GM10847 (cell line): ENCODE data around the gene PARP12.

Experiments used
- POLR2A ChIP-seq: IDR thresholded peaks from 2 replicates; pipeline ENCODE4 v1.6.1; 2011; ENCODE audit not compliant: insufficient read length; ENCODE audit errors: extremely low read depth

PARP12 gene, protein sequence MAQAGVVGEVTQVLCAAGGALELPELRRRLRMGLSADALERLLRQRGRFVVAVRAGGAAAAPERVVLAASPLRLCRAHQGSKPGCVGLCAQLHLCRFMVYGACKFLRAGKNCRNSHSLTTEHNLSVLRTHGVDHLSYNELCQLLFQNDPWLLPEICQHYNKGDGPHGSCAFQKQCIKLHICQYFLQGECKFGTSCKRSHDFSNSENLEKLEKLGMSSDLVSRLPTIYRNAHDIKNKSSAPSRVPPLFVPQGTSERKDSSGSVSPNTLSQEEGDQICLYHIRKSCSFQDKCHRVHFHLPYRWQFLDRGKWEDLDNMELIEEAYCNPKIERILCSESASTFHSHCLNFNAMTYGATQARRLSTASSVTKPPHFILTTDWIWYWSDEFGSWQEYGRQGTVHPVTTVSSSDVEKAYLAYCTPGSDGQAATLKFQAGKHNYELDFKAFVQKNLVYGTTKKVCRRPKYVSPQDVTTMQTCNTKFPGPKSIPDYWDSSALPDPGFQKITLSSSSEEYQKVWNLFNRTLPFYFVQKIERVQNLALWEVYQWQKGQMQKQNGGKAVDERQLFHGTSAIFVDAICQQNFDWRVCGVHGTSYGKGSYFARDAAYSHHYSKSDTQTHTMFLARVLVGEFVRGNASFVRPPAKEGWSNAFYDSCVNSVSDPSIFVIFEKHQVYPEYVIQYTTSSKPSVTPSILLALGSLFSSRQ

GRCh38 chr7:140062528-140063299 is at the start of gene PARP12:
TSS of gene PARP12 (minus strand) at chr7:140062951. CDS start at chr7:140062847, 104 bp downstream.
- TF ChIP-seq POLR2A: peak; percentile 61

DNA sequence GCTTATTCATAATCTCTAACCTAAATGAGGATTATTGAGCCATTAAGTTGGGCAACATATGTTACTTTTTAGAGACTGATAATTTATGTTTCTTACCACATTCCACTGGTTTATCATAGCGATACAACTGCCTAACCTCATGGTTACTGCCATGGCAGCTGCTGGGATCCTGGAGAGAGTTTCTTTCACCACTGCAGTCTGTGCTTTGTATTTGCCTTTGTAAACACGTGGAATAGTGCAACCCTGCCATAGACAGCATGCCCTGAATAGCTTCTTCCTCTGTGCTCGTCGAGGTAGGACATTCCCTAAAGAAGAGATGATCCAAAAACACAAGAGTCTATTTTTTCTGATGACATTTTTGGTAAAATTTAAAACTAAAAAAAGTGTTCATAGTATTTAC is 33.7 kb upstream of the PARP12 start:
- TF ChIP-seq POLR2A: no peak

DNA sequence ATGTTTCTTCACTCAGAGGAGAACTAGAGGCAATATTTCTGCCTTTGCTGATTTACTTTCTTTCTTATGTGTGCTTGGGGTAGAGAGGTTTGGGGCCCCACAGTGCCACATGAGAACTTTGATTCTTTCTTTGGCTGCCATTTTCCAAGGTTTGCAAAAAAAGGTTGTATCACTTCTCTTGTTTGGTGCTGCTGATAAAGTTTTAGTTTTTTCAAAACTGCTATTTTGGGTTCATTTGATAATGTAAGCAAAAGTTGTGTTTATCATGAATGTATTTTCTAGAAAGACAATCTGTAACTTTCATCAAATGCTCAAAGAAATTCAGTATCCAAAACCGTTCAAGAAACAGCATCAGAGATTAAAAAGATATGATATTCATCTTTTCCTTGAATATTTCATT is 30.6 kb upstream of the PARP12 start:
- TF ChIP-seq POLR2A: no peak

- no peak for TF ChIP-seq POLR2A
Measured at GRCh38 chr7:140085447-140085846, 22.7 kb upstream of the PARP12 start.

- TF ChIP-seq POLR2A: no peak
Measured at GRCh38 chr7:140084972-140085371, 22.2 kb upstream of the PARP12 start.

DNA sequence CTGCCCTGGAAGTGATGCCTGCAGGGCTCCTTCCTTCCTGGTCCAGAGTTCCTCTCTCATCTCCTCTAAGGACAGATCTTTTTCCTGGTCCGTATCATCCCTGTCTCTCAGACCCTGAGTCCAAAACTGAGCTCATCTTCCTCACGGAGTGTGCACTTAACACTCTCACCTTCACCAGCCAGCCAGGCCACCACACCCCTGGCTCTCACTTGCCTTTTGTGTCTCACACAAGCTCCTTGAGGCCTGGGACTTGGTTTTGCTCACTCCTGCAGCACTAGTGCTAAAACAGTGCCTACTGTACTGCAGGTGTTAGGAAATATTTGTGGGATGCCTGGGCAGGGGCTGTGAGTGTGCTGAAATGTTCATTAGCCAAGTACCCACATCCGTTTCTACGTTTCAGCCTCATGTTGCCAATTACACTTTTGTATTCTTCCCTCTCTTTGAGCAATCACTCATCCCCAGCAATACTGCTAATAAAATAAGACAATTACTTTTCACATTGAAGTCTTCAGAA is 21.4 kb upstream of the PARP12 start:
- no peak for TF ChIP-seq POLR2A

- no peak for TF ChIP-seq POLR2A
Measured at GRCh38 chr7:140082770-140083169, 20.0 kb upstream of the PARP12 start.

GRCh38 chr7:140081774-140082425 is 19.1 kb upstream of the PARP12 start:
- no peak for TF ChIP-seq POLR2A

DNA sequence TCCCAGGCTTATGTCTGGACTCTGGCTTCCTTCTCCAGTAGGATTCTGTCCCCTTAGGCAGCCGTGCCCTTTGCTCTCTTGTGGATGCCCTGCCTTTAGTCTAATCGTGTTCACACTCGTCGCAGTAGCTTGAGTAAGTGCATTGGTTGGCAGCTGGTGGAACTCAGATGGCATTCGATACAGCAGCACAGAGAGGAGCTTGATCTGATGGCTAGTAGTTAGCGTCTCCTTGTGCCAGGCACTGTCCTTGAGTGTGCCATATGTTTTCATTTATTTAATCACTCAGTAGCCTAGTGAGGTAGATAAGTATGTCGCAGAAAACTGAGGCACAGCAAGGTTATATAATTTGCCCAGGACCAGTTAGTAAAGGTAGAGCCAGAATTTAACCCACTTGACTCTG is 18.2 kb upstream of the PARP12 start:
- no peak for TF ChIP-seq POLR2A

GRCh38 chr7:140079121-140079536 is 16.4 kb upstream of the PARP12 start:
- TF ChIP-seq POLR2A: no peak

GRCh38 chr7:140078392-140078791 is 15.6 kb upstream of the PARP12 start:
- no peak for TF ChIP-seq POLR2A

- no peak for TF ChIP-seq POLR2A
Measured at GRCh38 chr7:140074780-140075179, 12.0 kb upstream of the PARP12 start.

DNA sequence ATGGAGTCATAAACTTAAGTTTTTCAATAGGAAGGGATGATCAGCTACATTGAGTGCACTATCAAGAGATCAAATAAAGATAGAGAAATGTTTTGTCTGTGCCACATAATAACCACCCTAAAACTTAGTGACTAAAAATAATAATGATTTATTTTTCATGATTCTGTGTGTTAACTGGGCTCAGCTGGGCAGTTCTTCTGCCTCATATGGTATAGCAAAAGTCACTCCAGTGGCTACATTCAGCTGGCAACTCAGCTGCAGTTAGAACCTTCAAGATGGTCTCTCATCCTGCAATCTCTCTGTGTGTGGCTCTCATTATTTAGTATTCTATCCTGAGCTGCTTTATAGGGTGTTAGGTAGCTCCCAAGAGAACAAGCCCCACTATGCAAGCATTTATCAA is 7.8 kb upstream of the PARP12 start:
- TF ChIP-seq POLR2A: no peak

DNA sequence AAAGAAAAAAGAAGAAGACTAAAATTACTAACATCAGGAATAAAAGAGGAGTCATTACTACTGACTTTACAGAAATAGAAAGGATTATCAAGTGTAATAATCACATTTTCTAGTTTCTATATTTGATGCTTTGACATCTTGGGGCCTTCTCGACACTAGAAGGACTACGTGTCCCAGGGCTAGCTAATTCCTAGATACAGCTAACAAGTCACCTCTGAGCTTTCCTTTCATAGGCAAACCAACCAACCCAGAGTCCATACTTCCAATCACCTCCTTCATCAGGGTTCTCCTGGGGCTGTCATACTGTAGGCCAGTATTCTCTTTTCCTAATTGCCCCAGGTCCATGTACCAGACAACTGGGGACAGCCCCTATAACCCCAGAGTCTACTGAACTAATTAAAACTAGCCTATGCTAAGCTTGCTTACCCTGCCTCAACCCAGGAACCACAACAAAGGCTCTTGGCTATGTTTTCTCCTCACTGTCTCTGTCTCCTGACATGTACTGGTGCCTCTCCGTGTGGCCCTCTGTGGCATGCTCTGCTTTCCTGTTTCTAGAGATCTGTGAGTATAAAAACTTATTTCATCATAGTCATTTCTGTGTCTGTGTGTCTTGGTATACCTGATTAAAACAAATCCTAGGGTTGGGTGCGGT is 6.7 kb upstream of the PARP12 start:
- no peak for TF ChIP-seq POLR2A
